ENCODE measurements around the gene EYS. TPM values are rescaled to one million over a fixed set of nuclear protein-coding genes. Genes with fewer than 3 reads are reported as not detected.
A peak's percentile ranks its signal among the peaks of the same experiment; 100 is the strongest.

The EYS gene
- total and polyA plus RNA-seq, 2 of the 8 experiments (the other 6 are each of a cell fraction or from before 2014, with no cell fraction given) = 0.05 to 0.13 TPM

GRCh38 chr6:65627015-65627414 is 80.0 kb downstream of the EYS start:
- H3K56ac ChIP-seq (replicated peaks; ENCODE audit: insufficient read length, low read depth, low read length) = no peak overlapping the region
- no peak overlapping the region for H2AK5ac ChIP-seq (ENCODE audit: low read depth, low read length)
- H3K79me2 ChIP-seq (ENCODE audit: control insufficient read depth in 1 of 2, insufficient read depth in 2 of 2, low read length in 2 of 2) = no peaks in the 10 kb centered on the region
- H3K23me2 ChIP-seq (ENCODE audit: low read depth, low read length) = no peaks in the 10 kb centered on the region
- H4K20me1 ChIP-seq (replicated peaks in 1 of 2; ENCODE audit: control insufficient read depth in 1 of 2, insufficient read depth in 2 of 2, low read length in 2 of 2) = no peaks in the 10 kb centered on the region
- H3K4me3 ChIP-seq (ENCODE audit: extremely low read depth in 1 of 4, insufficient read depth in 2 of 4, low read depth in 3 of 4, low read length in 4 of 4) = no peak overlapping the region
- DNase-seq (ENCODE audit: low read depth in 1 of 2, low spot score in 2 of 2) = no peak
- no peak overlapping the region for H2BK5ac ChIP-seq (ENCODE audit: low read depth, low read length)
- no peak overlapping the region for H4K91ac ChIP-seq (replicated peaks; ENCODE audit: insufficient read length, low read length)
- H4K8ac ChIP-seq (ENCODE audit: extremely low read depth, insufficient read depth, low read length) = no peak overlapping the region
- no peak overlapping the region for H3K18ac ChIP-seq (ENCODE audit: extremely low read depth, low read length)
- H2BK12ac ChIP-seq (ENCODE audit: low read depth, low read length) = no peak overlapping the region
- no peak overlapping the region for H3K14ac ChIP-seq (ENCODE audit: insufficient read length)
- peaks cover 0 to 4% of the 10 kb centered on the region in 2 experiments; a peak in 1 of 4 replicates for H3K9me3 ChIP-seq (ENCODE audit: insufficient read depth in 2 of 2, low read depth in 1 of 2, low read length in 1 of 2)
- WGBS, 2 experiments (ENCODE audit: extremely low coverage in 1 of 2, insufficient coverage in 1 of 2, insufficient read length in 1 of 2, insufficient replicate concordance in 2 of 2, low coverage in 1 of 2, low lambda C conversion rate in 2 of 2, missing lambda C conversion rate in 1 of 2) = 89% methylated on average over 5 of the region's 5 CpGs; no CpG with 5 or more reads in 1 of the 2 experiments
- no peak overlapping the region for H3K9ac ChIP-seq (replicated peaks in 1 of 4; ENCODE audit: extremely low read depth in 1 of 4, low read depth in 3 of 4, low read length in 3 of 4)
- H4K5ac ChIP-seq (ENCODE audit: insufficient read length, low read depth, low read length) = no peak overlapping the region
- H3K27ac ChIP-seq (ENCODE audit: low read depth, low read length) = no peak overlapping the region
- H3K4me1 ChIP-seq (replicated peaks in 1 of 4; ENCODE audit: control insufficient read depth in 3 of 4, insufficient read depth in 4 of 4, low read length in 3 of 4) = no peaks in the 10 kb centered on the region
- no peak overlapping the region for H3K4me2 ChIP-seq (ENCODE audit: insufficient read depth in 1 of 2, low read depth in 2 of 2, low read length in 2 of 2)
- no peaks in the 10 kb centered on the region for H3K36me3 ChIP-seq (ENCODE audit: control insufficient read depth in 2 of 4, insufficient read depth in 4 of 4, low read length in 3 of 4)
- POLR2A ChIA-PET (ENCODE audit: partially characterized antibody) = no interaction called here
- FAIRE-seq = no peak
- no peaks in the 10 kb centered on the region for H3K79me1 ChIP-seq (ENCODE audit: low read depth, low read length)
- no peak overlapping the region for H2AFZ ChIP-seq (ENCODE audit: low read length)
- no peak overlapping the region for H2BK15ac ChIP-seq (ENCODE audit: low read length)
- no peak overlapping the region for H2BK120ac ChIP-seq (replicated peaks; ENCODE audit: low read depth, low read length)
- H3K23ac ChIP-seq (ENCODE audit: insufficient read length) = no peak overlapping the region
- H3K27me3 ChIP-seq (replicated peaks in 1 of 4; ENCODE audit: control insufficient read depth in 3 of 4, extremely low read depth in 1 of 4, insufficient read depth in 3 of 4, low read length in 3 of 4) = no peaks in the 10 kb centered on the region
- H2BK20ac ChIP-seq (ENCODE audit: low read length) = no peak overlapping the region
- CTCF ChIA-PET (ENCODE audit: partially characterized antibody) = interaction anchor here (1.8 kb wide), 1 partner anchor 11 kb away, joined by 4 read pairs; no protein-coding TSS in a partner anchor
- H3K4ac ChIP-seq (replicated peaks; ENCODE audit: insufficient read length, low read depth, low read length) = no peak overlapping the region
- TF ChIP-seq SRF (IDR thresholded peaks at IDR 0.05; ENCODE audit: low read depth, low read length) (no peak), CEBPB (IDR thresholded peaks at IDR 0.05; ENCODE audit: low read depth, low read length) (peak; percentile 53; the same call in 1 of the 2 replicates)

All from H1 (cell line).